Ishikawa (cell line): ENCODE measurements around the gene RSKR.

ENCODE experiments used
- CREB1 ChIP-seq: IDR thresholded peaks from 2 replicates; pipeline ENCODE4 v1.6.1; 2012; ENCODE audit warnings: low read depth
- RAD21 ChIP-seq: IDR thresholded peaks from 2 replicates; pipeline ENCODE4 v1.6.1; 2012; ENCODE audit warnings: low read depth
- TEAD4 ChIP-seq: IDR thresholded peaks from 2 replicates; pipeline ENCODE4 v1.6.1; 2012
- TF ChIP-seq, protein P1 (sequence below): IDR thresholded peaks from 2 replicates; pipeline ENCODE4 v1.6.1; 2012

DNA sequence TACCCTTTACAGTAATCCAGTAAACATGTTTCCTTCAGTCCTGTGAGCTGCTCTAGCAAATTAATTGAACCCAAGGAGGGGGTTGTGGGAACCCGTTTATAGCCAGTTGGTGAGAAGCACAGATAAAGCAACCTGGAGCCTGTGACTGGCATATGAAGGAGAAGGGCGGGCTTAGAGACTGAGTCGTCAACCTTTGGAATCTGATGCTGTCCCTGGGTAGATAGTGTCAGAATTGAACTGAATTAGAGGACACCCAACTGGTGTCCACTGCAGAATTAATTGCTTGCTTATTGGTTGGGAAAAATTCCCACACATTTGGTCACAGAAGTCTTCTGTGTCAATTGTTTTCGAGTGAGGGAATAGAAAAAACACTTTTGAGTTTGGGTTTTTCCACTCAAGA lies 12.8 kb upstream of the RSKR start:
- TF ChIP-seq, protein P1, sequence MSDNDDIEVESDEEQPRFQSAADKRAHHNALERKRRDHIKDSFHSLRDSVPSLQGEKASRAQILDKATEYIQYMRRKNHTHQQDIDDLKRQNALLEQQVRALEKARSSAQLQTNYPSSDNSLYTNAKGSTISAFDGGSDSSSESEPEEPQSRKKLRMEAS: no peak
- no peak for TF ChIP-seq RAD21
- no peak for TF ChIP-seq CREB1
- no peak for TF ChIP-seq TEAD4
